Activated CD4-positive, alpha-beta T cell treated with anti-CD3 and anti-CD28 coated beads, Interleukin-10, Interleukin-2, amounts not matched to agents 100 ng/mL and 50 ng/mL, durations not matched to agents 16 hours and 8 hours (primary cell): ENCODE measurements around the gene SGMS1.
A peak's percentile ranks its signal among the peaks of the same experiment; 100 is the strongest.

Experiments
- DNase-seq: peaks from one replicate; pipeline ENCODE4 v3.0.0-alpha.2; 2020

Gene SGMS1

GRCh38 chr10:50318129-50318528 is 305.6 kb downstream of the SGMS1 start:
- no peak for DNase-seq

GRCh38 chr10:50316695-50317648 is 306.8 kb downstream of the SGMS1 start:
- DNase-seq, result no peak

GRCh38 chr10:50316174-50316573 is 307.6 kb downstream of the SGMS1 start:
- DNase-seq, result no peak

- DNase-seq, result no peak
Measured at GRCh38 chr10:50315424-50315823, 308.3 kb downstream of the SGMS1 start.

GRCh38 chr10:50314169-50315071 is 309.3 kb downstream of the SGMS1 start:
- no peak for DNase-seq

DNA sequence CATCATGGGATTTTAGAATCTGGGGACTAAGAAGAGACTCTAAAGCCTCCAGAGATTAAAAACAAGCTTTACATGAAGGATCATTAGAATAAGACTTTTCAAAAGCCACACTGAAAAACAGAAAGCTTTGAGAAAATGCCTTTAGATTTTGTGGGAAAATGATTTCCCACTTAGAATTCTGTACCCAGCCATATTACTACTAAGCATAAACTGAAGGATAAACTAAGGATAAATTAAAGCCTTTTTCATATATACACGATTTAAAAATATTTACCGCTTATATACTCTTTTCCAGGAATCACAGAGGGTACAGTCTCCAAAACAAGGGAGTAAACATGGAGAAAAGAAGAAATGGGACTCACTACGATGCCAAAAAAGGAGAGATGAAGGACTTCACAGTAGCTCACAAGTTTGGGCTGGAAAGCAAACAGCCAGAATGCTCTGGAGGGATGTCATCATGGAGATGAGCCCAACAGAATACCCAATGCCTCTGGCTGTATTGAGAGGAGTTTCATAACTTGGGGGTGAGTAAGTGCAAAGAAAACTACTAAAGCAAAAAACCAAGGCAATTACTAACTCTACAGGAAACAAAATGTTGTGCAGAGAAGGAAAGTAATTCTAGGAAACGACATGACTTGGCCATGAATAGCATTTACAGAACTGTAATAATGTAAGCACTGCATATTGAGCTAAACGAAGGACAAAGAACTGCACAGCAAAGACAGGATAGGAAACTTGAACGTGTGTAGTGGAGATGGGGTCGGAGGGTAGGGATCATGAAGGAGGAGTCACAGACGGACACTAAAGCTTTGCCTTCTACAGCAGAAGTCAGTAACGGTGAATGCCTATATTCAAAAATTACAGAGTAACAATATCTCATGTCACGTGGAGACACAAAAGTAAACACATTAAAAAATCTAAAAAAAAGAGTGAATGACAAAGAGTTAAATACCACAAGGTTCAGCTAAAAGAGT is 311.0 kb downstream of the SGMS1 start:
- DNase-seq, result peak; percentile 49

- peak; percentile 39 for DNase-seq
Measured at GRCh38 chr10:50310560-50311174, 313.1 kb downstream of the SGMS1 start.

GRCh38 chr10:50309342-50309741 is 314.4 kb downstream of the SGMS1 start:
- no peak for DNase-seq

GRCh38 chr10:50304660-50305059 is 319.1 kb downstream of the SGMS1 start:
- DNase-seq, result no peak

GRCh38 chr10:50299948-50300669 is 323.6 kb downstream of the SGMS1 start:
- no peak for DNase-seq

DNA sequence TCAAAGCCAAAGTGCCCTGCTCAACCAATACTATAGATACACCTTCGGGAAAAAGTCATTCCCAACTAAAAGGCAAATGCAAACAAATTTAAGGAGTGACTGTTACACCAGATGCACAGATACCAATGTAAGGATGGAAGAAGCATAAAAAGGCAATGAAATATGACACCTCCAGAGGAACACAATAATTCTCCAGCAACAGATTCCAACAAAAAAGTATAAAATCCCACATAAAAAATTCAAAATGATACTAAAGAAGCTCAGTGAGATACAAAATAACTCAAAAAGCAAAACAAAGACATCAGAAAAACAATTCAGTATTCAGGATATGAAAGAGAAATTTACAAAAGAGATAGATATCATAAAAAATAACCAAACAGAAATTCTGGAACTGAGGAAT is 328.4 kb downstream of the SGMS1 start:
- DNase-seq, result no peak

GRCh38 chr10:50294582-50294981 is 329.2 kb downstream of the SGMS1 start:
- no peak for DNase-seq

GRCh38 chr10:50293513-50294313 is 330.0 kb downstream of the SGMS1 start:
- no peak for DNase-seq

DNA sequence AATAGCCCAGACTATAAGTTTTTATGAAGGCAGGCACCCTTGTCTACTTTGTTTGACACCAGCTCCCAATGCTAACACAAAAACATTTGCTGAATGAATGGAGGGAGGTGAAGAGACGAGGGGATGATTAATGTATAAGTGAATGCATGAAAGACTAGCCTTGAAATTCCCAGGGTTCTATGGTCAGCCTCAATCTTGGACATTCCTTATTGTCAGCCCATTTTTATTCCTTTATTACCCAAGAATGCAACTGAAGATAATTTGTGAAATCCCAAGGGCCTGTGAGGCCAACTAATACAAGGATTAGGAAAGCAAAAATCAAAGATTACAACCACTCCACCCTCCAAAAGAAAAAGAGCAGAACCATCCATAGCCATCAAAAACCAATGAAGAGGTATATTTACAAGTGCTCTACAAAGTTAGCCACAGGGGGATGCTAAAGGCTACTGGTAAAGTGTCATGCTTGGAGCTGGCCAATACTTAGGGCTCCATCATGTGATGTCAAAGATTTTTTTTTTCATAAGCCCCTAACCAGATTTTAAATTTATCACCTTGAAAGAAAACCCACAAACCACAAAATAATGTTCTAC is 332.4 kb downstream of the SGMS1 start:
- DNase-seq, result no peak

GRCh38 chr10:50289196-50289595 is 334.6 kb downstream of the SGMS1 start:
- DNase-seq, result no peak

DNA sequence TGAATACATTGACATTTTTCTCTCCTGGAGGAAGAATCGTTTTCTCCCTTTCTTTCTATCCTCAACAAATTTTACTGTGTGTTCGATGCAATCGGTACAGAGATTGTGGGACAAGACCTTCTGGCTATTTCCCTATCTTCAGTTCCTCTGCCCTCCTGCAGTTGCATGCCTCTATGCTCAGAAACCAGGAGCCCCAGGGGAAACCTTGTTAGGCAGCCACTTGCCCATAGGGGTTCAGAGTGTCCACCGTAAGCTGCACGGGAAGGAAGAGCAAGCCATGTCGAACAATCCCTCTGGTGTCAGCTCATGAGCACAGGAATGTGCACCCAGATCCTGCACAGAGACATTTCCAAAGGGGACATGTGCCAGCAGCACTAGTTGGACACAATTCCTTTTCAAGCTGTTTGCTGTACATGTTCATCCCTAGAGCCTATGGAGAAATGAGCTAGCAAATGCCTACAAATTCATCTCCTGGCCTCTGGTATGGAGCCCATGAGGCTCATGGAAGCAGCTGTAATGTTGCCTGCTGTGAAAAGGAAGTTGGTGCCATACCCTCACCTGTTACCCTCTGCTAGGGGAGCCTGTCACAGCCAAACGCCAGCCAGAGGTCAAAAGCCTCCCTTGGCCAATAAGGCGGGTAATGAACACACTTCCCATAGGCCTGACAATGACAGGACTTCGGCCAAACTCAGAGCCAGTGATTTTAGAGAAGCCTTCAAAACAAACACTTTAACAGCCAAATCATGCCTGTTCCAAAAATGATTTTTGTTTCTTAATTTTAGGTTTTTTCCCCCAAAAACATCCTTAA is 336.6 kb downstream of the SGMS1 start:
- no peak for DNase-seq

- no peak for DNase-seq
Measured at GRCh38 chr10:50286517-50286916, 337.2 kb downstream of the SGMS1 start.

GRCh38 chr10:50281967-50282522 is 341.7 kb downstream of the SGMS1 start:
- no peak for DNase-seq
